ENCODE data around the gene FXYD7.

DNA sequence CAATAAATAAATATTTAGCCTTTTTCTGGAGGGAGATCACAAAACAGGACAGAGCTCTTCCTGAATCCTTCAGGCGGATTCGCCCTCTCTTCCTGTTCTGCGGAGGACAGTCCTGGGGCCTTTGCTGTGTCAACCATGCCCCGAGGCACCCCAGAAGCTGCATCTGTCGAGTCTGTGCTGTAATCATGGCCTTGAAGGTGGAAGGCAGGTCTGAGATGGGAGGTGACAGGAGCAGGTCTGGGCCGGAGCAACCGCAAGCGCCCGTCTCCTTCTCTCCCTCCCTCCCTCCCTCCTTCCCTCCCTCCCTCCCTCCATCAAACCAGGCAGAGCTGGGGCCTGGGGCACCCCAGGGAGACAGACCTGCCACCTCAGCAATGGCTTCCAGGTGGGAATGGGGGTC lies 32.1 kb upstream of the FXYD7 start:
- no peak for TF ChIP-seq ESRRA (IDR thresholded peaks at IDR 0.05; ENCODE audit: borderline replicate concordance, low read depth)
- no peak for TF ChIP-seq CHD1 (IDR thresholded peaks at IDR 0.05; ENCODE audit: low read length)
- TF ChIP-seq, protein P1, sequence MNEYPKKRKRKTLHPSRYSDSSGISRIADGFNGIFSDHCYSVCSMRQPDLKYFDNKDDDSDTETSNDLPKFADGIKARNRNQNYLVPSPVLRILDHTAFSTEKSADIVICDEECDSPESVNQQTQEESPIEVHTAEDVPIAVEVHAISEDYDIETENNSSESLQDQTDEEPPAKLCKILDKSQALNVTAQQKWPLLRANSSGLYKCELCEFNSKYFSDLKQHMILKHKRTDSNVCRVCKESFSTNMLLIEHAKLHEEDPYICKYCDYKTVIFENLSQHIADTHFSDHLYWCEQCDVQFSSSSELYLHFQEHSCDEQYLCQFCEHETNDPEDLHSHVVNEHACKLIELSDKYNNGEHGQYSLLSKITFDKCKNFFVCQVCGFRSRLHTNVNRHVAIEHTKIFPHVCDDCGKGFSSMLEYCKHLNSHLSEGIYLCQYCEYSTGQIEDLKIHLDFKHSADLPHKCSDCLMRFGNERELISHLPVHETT (CRISPR knock-in tag; conservative IDR thresholded peaks at IDR 0.05 in 1 of 2, IDR thresholded peaks at IDR 0.05 in 1 of 2), result no peak
- TF ChIP-seq, protein P2, sequence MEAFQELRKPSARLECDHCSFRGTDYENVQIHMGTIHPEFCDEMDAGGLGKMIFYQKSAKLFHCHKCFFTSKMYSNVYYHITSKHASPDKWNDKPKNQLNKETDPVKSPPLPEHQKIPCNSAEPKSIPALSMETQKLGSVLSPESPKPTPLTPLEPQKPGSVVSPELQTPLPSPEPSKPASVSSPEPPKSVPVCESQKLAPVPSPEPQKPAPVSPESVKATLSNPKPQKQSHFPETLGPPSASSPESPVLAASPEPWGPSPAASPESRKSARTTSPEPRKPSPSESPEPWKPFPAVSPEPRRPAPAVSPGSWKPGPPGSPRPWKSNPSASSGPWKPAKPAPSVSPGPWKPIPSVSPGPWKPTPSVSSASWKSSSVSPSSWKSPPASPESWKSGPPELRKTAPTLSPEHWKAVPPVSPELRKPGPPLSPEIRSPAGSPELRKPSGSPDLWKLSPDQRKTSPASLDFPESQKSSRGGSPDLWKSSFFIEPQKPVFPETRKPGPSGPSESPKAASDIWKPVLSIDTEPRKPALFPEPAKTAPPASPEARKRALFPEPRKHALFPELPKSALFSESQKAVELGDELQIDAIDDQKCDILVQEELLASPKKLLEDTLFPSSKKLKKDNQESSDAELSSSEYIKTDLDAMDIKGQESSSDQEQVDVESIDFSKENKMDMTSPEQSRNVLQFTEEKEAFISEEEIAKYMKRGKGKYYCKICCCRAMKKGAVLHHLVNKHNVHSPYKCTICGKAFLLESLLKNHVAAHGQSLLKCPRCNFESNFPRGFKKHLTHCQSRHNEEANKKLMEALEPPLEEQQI (IDR thresholded peaks at IDR 0.05), result no peak
- no peak for TF ChIP-seq DPF2 (IDR thresholded peaks at IDR 0.05)
- TF ChIP-seq, protein P3, sequence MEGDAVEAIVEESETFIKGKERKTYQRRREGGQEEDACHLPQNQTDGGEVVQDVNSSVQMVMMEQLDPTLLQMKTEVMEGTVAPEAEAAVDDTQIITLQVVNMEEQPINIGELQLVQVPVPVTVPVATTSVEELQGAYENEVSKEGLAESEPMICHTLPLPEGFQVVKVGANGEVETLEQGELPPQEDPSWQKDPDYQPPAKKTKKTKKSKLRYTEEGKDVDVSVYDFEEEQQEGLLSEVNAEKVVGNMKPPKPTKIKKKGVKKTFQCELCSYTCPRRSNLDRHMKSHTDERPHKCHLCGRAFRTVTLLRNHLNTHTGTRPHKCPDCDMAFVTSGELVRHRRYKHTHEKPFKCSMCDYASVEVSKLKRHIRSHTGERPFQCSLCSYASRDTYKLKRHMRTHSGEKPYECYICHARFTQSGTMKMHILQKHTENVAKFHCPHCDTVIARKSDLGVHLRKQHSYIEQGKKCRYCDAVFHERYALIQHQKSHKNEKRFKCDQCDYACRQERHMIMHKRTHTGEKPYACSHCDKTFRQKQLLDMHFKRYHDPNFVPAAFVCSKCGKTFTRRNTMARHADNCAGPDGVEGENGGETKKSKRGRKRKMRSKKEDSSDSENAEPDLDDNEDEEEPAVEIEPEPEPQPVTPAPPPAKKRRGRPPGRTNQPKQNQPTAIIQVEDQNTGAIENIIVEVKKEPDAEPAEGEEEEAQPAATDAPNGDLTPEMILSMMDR (IDR thresholded peaks at IDR 0.05 in 2 of 3, conservative IDR thresholded peaks at IDR 0.05 in 1 of 3; ENCODE audit: insufficient read depth in 2 of 3, low read depth in 1 of 3, low read length in 3 of 3), result no peak
- no peak for TF ChIP-seq ARID2 (IDR thresholded peaks at IDR 0.05)
- no peak for TF ChIP-seq ZNF143 (CRISPR knock-in tag; IDR thresholded peaks at IDR 0.05)
- TF ChIP-seq CBX1 (IDR thresholded peaks at IDR 0.05; ENCODE audit: low read depth), result no peak
- TF ChIP-seq, protein P4, sequence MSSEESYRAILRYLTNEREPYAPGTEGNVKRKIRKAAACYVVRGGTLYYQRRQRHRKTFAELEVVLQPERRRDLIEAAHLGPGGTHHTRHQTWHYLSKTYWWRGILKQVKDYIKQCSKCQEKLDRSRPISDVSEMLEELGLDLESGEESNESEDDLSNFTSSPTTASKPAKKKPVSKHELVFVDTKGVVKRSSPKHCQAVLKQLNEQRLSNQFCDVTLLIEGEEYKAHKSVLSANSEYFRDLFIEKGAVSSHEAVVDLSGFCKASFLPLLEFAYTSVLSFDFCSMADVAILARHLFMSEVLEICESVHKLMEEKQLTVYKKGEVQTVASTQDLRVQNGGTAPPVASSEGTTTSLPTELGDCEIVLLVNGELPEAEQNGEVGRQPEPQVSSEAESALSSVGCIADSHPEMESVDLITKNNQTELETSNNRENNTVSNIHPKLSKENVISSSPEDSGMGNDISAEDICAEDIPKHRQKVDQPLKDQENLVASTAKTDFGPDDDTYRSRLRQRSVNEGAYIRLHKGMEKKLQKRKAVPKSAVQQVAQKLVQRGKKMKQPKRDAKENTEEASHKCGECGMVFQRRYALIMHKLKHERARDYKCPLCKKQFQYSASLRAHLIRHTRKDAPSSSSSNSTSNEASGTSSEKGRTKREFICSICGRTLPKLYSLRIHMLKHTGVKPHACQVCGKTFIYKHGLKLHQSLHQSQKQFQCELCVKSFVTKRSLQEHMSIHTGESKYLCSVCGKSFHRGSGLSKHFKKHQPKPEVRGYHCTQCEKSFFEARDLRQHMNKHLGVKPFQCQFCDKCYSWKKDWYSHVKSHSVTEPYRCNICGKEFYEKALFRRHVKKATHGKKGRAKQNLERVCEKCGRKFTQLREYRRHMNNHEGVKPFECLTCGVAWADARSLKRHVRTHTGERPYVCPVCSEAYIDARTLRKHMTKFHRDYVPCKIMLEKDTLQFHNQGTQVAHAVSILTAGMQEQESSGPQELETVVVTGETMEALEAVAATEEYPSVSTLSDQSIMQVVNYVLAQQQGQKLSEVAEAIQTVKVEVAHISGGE (CRISPR knock-in tag; IDR thresholded peaks at IDR 0.05), result no peak
- no peak for TF ChIP-seq ZNF133 (CRISPR knock-in tag; IDR thresholded peaks at IDR 0.05)
- no peak for TF ChIP-seq CHD2 (IDR thresholded peaks at IDR 0.05; ENCODE audit: low read depth, low read length)
- no peak for TF ChIP-seq NR1H2 (CRISPR knock-in tag; IDR thresholded peaks at IDR 0.05)
